GM12892 (cell line): Measurements from ENCODE around the gene L2HGDH.

Experiments used
- POLR2A ChIP-seq: IDR thresholded peaks from 2 replicates; pipeline ENCODE4 v1.6.1; 2011; ENCODE audit warnings: low read depth, low read length, control low read depth
- POLR2AphosphoS5 ChIP-seq: IDR thresholded peaks from 2 replicates; pipeline ENCODE4 v1.6.1; 2011; ENCODE audit warnings: low read depth, low read length, control low read depth
- TAF1 ChIP-seq: IDR thresholded peaks from 2 replicates; pipeline ENCODE4 v1.6.1; 2011; ENCODE audit warnings: low read depth, mild to moderate bottlenecking, control low read depth, low read length, borderline replicate concordance

- TF ChIP-seq POLR2A (no peak), TAF1 (no peak), POLR2AphosphoS5 (no peak)
Measured at GRCh38 chr14:50285861-50286260, 26.2 kb downstream of the L2HGDH start.
